A549 treated with AZD9567 at 1 μM for 4 hours (cell line): ENCODE results near the gene RHOA. TPM values are rescaled to one million over a fixed set of nuclear protein-coding genes. Genes with fewer than 3 reads are reported as not detected.

Experiments used
- total RNA-seq: library from RNA; stranded (reverse); fragments of 200-300 nt; extraction: Qiagen RNA extraction; gene quantifications from 5 replicates; pipeline ENCODE4 v1.2.3, GENCODE V29; 2022; ENCODE audit not compliant: insufficient read depth

Gene RHOA
- total RNA-seq: 448 to 524 TPM (median 465 TPM) in 5 replicates

GRCh38 chr3:49411968-49412631, at the start of gene RHOA, which contains the start of gene TCTA:
TSS of gene RHOA (minus strand) at chr3:49411976. CDS start at chr3:49375589, 36,387 bp downstream.
TSS of gene TCTA (plus strand) at chr3:49412423. CDS start at chr3:49412427, 4 bp downstream.

DNA sequence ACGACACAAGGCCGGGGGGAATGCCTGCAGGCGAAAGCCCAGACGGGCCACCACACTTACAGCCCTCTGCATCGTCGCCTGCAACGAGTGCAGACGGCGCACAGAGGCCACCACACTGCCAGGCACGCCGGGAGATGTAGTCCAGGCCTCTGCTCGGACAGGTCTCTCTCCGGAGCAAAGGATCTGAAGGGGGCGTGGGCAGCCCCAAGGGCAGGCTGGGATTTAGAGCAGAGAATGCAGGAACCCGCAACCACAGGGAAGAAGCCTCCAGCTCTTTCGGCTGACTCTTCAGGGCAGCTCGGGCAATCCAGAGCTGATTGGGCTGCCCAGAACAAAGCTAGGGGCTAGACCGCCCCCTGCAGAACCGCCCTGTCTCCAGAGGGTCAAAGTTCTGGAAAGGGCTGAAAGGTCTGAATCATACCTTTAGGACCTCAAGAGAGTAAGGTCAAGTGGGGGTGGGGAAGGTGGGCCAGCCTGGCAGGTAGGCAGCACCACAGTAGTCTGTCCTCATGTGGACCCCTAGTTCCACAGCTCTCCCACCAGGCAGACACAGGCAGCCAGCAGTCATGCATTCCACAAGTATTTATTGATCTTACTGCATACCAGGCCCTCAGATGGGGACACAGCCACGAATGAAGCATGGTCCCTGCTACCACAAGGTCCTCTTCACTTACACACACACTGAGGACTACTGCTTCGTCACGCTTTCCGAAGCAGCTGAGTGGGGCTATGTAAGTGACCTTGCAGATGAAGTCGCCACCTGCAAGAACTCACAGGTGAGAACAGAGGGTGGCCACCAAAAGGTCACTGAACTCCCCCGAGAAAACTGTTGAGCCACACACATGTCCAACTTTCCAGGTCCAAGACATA, 10.8 kb upstream of the RHOA start, which contains the start of gene AMT:
AMT (minus strand) TSS at position 95 of the 870 bp plus-strand sequence; CDS start at position 72, 23 bp downstream.

GRCh38 chr3:49358217-49358883, 53.4 kb downstream of the RHOA start, which contains the start of gene GPX1:
TSS of gene GPX1 (minus strand) at chr3:49358353. CDS start at chr3:49358278, 75 bp downstream.

GRCh38 chr3:49339941-49340800, 71.6 kb downstream of the RHOA start, which contains the start of gene USP4:
TSS of gene USP4 (minus strand) at chr3:49340053. CDS start at chr3:49340024, 29 bp downstream.

Other genes starting within 250 kb of the RHOA start
- 13.6 to 16.8 TPM (median 15.9 TPM) in 5 replicates for gene CCDC71, start 245.6 kb downstream of the RHOA start, total RNA-seq
- gene KLHDC8B, start 240.4 kb downstream of the RHOA start, total RNA-seq: 4.2 to 7.4 TPM (median 4.6 TPM) in 5 replicates
- 1.7 to 3.0 TPM (median 1.9 TPM) in 5 replicates for gene C3orf62, start 134.7 kb downstream of the RHOA start, total RNA-seq
- 11.6 to 14.8 TPM (median 14.2 TPM) in 5 replicates for gene USP4, start 71.9 kb downstream of the RHOA start, total RNA-seq
- gene GPX1, start 53.6 kb downstream of the RHOA start, total RNA-seq: 192 to 317 TPM (median 287 TPM) in 5 replicates
- gene TCTA, start 447 bp upstream of the RHOA start, total RNA-seq: 20.1 to 24.9 TPM (median 21.9 TPM) in 5 replicates
- 0.10 to 0.36 TPM (median 0.26 TPM) in 4 of 5 replicates, not detected in the other for gene AMT, start 10.5 kb upstream of the RHOA start, total RNA-seq
- 5.0 to 9.0 TPM (median 5.2 TPM) in 5 replicates for gene NICN1, start 17.3 kb upstream of the RHOA start, total RNA-seq
- 50.2 to 62.2 TPM (median 57.7 TPM) in 5 replicates for gene DAG1, start 58.3 kb upstream of the RHOA start, total RNA-seq
- gene BSN, start 142.5 kb upstream of the RHOA start, total RNA-seq: 0.11 to 0.23 TPM (median 0.20 TPM) in 5 replicates